IMR-90 (cell line): Measurements from ENCODE around the gene MGAT5B. TPM values are rescaled to one million over a fixed set of nuclear protein-coding genes. Genes with fewer than 3 reads are reported as not detected.

Experiments
- ATAC-seq: fragments of 200-7000 bp; cut with Tn5 transposase; 2 replicates; pipeline ENCODE4 v1.9.1; 2020; ENCODE audit warnings: low read depth, mild to moderate bottlenecking, moderate library complexity
- BruUV-seq: library from RNA; stranded (reverse); fragments of 400-500 nt; replicated peaks from 2 replicates; lab custom pipeline; 2021; lab: Mats Ljungman, UMichigan
- CTCF ChIA-PET: fragments of 300-600 bp; formaldehyde crosslinking; extraction: SDS; loops from one replicate; lab custom pipeline; 2021; ENCODE audit warnings: antibody characterized with exemption; lab: Yijun Ruan, JAX
- POLR2A ChIA-PET: fragments of 300-600 bp; sonication (Branson Sonifier 250); formaldehyde crosslinking; loops from one replicate; lab custom pipeline; 2022; ENCODE audit warnings: antibody characterized with exemption; ENCODE audit not compliant: unreplicated experiment; lab: Charles Lee
- DNase-seq: peaks from one replicate; pipeline ENCODE4 v3.0.0; 2013
- H2AFZ ChIP-seq: replicated peaks from 2 replicates; pipeline ENCODE3; 2013; ENCODE audit warnings: low read length, mild to moderate bottlenecking; ENCODE audit not compliant: poor library complexity
- H2AK5ac ChIP-seq: 2 replicates; pipeline ENCODE4 v1.6.1; 2013; ENCODE audit warnings: low read depth, low read length, inconsistent platforms
- H2AK9ac ChIP-seq: replicated peaks from 2 replicates; pipeline ENCODE3; 2013; ENCODE audit warnings: mild to moderate bottlenecking, low read depth, low read length, moderate library complexity; ENCODE audit not compliant: poor library complexity
- H2BK120ac ChIP-seq: 2 replicates; pipeline ENCODE4 v1.6.1; 2013; ENCODE audit warnings: low read depth, low read length, inconsistent platforms
- H2BK15ac ChIP-seq: 3 replicates; pipeline ENCODE4 v1.6.1; 2013; ENCODE audit warnings: low read depth, low read length, inconsistent platforms
- H2BK20ac ChIP-seq: 2 replicates; pipeline ENCODE4 v1.6.1; 2013; ENCODE audit warnings: low read depth, mild to moderate bottlenecking, inconsistent platforms, low read length, moderate library complexity
- H2BK5ac ChIP-seq: 2 replicates; pipeline ENCODE4 v1.6.1; 2013; ENCODE audit warnings: mild to moderate bottlenecking, low read depth, low read length, inconsistent platforms; ENCODE audit not compliant: poor library complexity, severe bottlenecking
- H3K14ac ChIP-seq: replicated peaks from 2 replicates; pipeline ENCODE4 v1.6.1; 2013; ENCODE audit warnings: low read depth, low read length, inconsistent platforms
- H3K18ac ChIP-seq: 2 replicates; pipeline ENCODE4 v1.6.1; 2013; ENCODE audit warnings: low read depth, low read length, control low read depth
- H3K23ac ChIP-seq: 2 replicates; pipeline ENCODE4 v1.6.1; 2013; ENCODE audit warnings: low read depth, low read length, inconsistent platforms
- H3K27ac ChIP-seq: 2 replicates; pipeline ENCODE4 v1.5.1; 2013; ENCODE audit warnings: mild to moderate bottlenecking, control low read depth, low read length; ENCODE audit not compliant: insufficient read depth
- H3K27me3 ChIP-seq: 2 replicates; pipeline ENCODE4 v1.6.1; 2013; ENCODE audit warnings: low read length; ENCODE audit not compliant: control insufficient read depth, insufficient read depth
- H3K36me3 ChIP-seq: 2 replicates; pipeline ENCODE4 v1.6.1; 2013; ENCODE audit warnings: low read length, mixed read lengths; ENCODE audit not compliant: control insufficient read depth, insufficient read depth
- H3K4ac ChIP-seq: 2 replicates; pipeline ENCODE4 v1.6.1; 2013; ENCODE audit warnings: low read depth, low read length, inconsistent platforms
- H3K4me1 ChIP-seq: 2 replicates; pipeline ENCODE4 v1.6.1; 2013; ENCODE audit warnings: low read length, mixed read lengths; ENCODE audit not compliant: control insufficient read depth, insufficient read depth
- H3K4me2 ChIP-seq: 2 replicates; pipeline ENCODE4 v1.6.1; 2013; ENCODE audit warnings: low read depth, mild to moderate bottlenecking, control low read depth, low read length, moderate library complexity
- H3K4me3 ChIP-seq: 2 replicates; pipeline ENCODE4 v1.5.1; 2013; ENCODE audit warnings: low read depth, mild to moderate bottlenecking, control low read depth, low read length, moderate library complexity; ENCODE audit not compliant: insufficient read depth
- H3K56ac ChIP-seq: 2 replicates; pipeline ENCODE4 v1.6.1; 2013; ENCODE audit warnings: low read length, inconsistent platforms; ENCODE audit not compliant: insufficient read depth; ENCODE audit errors: extremely low read depth
- H3K79me1 ChIP-seq, 2 experiments: 2 replicates each; pipeline ENCODE4 v1.6.1; 2013; ENCODE audit warnings: low read length in 2 of 2, inconsistent platforms in 1 of 2, low read depth in 1 of 2
- H3K9ac ChIP-seq: 2 replicates; pipeline ENCODE4 v1.6.1; 2013; ENCODE audit warnings: low read depth, low read length, control low read depth
- H3K9me1 ChIP-seq: 2 replicates; pipeline ENCODE4 v1.6.1; 2013; ENCODE audit warnings: low read length, inconsistent platforms; ENCODE audit not compliant: insufficient read depth
- H3K9me3 ChIP-seq: 2 replicates; pipeline ENCODE4 v1.6.1; 2013; ENCODE audit warnings: low read length; ENCODE audit not compliant: control insufficient read depth, insufficient read depth
- H4K20me1 ChIP-seq: 2 replicates; pipeline ENCODE4 v1.6.1; 2013; ENCODE audit warnings: low read length, inconsistent platforms; ENCODE audit not compliant: insufficient read depth
- H4K5ac ChIP-seq: 2 replicates; pipeline ENCODE4 v1.6.1; 2013; ENCODE audit warnings: mild to moderate bottlenecking, low read depth, low read length, control low read depth
- H4K8ac ChIP-seq, 2 experiments: 2 replicates each; pipeline ENCODE4 v1.6.1; 2013; ENCODE audit warnings: low read depth in 2 of 2, low read length in 2 of 2, control low read depth in 1 of 2, inconsistent platforms in 1 of 2
- H4K91ac ChIP-seq: 2 replicates; pipeline ENCODE4 v1.6.1; 2013; ENCODE audit warnings: low read depth, low read length, inconsistent platforms; ENCODE audit not compliant: insufficient read depth
- BHLHE40 ChIP-seq: fragments of 150-350 bp; IDR thresholded peaks from 2 replicates; pipeline ENCODE4 v1.6.1; 2016; ENCODE audit warnings: mild to moderate bottlenecking, low read depth, low read length
- CEBPB ChIP-seq: IDR thresholded peaks from 2 replicates; pipeline ENCODE4 v1.6.1; 2012; ENCODE audit warnings: low read depth, low read length, improper control_type of control experiment
- CHD1 ChIP-seq: IDR thresholded peaks from 2 replicates; pipeline ENCODE4 v1.6.1; 2012; ENCODE audit warnings: low read depth, low read length, improper control_type of control experiment
- FOS ChIP-seq: fragments of 150-350 bp; IDR thresholded peaks from 2 replicates; pipeline ENCODE4 v1.6.1; 2016; ENCODE audit warnings: low read depth, low read length
- MAFK ChIP-seq: IDR thresholded peaks from 2 replicates; pipeline ENCODE4 v1.6.1; 2012; ENCODE audit warnings: low read depth, low read length, improper control_type of control experiment
- MAZ ChIP-seq: IDR thresholded peaks from 2 replicates; pipeline ENCODE4 v1.6.1; 2012; ENCODE audit warnings: low read depth, mild to moderate bottlenecking, low read length, improper control_type of control experiment, moderate library complexity, borderline replicate concordance
- MXI1 ChIP-seq: IDR thresholded peaks from 2 replicates; pipeline ENCODE4 v1.6.1; 2012; ENCODE audit warnings: low read depth, mild to moderate bottlenecking, low read length, moderate library complexity, borderline replicate concordance
- NFE2L2 ChIP-seq: fragments of 150-350 bp; IDR thresholded peaks from 2 replicates; pipeline ENCODE4 v1.6.1; 2016; ENCODE audit warnings: low read depth, mild to moderate bottlenecking, low read length
- POLR2A ChIP-seq: IDR thresholded peaks from 2 replicates; pipeline ENCODE4 v1.6.1; 2012; ENCODE audit warnings: mild to moderate bottlenecking, low read depth, low read length
- RAD21 ChIP-seq: IDR thresholded peaks from 2 replicates; pipeline ENCODE4 v1.6.1; 2012; ENCODE audit warnings: low read length, improper control_type of control experiment
- RCOR1 ChIP-seq: IDR thresholded peaks from 2 replicates; pipeline ENCODE4 v1.6.1; 2012; ENCODE audit warnings: mild to moderate bottlenecking, low read length, improper control_type of control experiment; ENCODE audit not compliant: insufficient replicate concordance
- RFX5 ChIP-seq: IDR thresholded peaks from 2 replicates; pipeline ENCODE4 v1.8.0; 2012; ENCODE audit warnings: low read depth, mild to moderate bottlenecking, low read length, moderate library complexity
- SMC3 ChIP-seq: fragments of 150-350 bp; IDR thresholded peaks from 2 replicates; pipeline ENCODE4 v1.6.1; 2016; ENCODE audit warnings: low read depth, mild to moderate bottlenecking, antibody characterized with exemption, low read length, moderate library complexity
- WGBS, 2 experiments: methylation state at CpG; one replicate each; pipeline versions ENCODE4 v1.1.5 to v1.1.7; 2013; ENCODE audit warnings: missing lambda C conversion rate in 2 of 2; ENCODE audit not compliant: insufficient read length in 1 of 2; ENCODE audit errors: extremely low coverage in 2 of 2; 5-methylcytosine and 5-hydroxymethylcytosine counted together
- dilution Hi-C: fragments of 300-500 bp; cut with HindIII; formaldehyde crosslinking; loops from one replicate; pipeline ENCODE4 v1.14.3; 2018; ENCODE audit warnings: low sequenced_read_pairs; ENCODE audit not compliant: unreplicated experiment
- in situ Hi-C: fragments of 300-500 bp; cut with MboI; formaldehyde crosslinking; loops from 3 replicates; pipeline ENCODE4 v1.14.3; 2019; ENCODE audit warnings: low sequenced_read_pairs, inconsistent platforms, mixed read lengths
- intact Hi-C: fragments of 100-400 bp; cut with micrococcal nuclease; formaldehyde crosslinking; loops from 2 replicates; pipeline ENCODE4 v1.10.0; 2022
- polyA plus RNA-seq, 3 experiments: library from polyadenylated mRNA; depleted of rRNA; stranded (reverse); fragments of >200 nt; gene quantifications; 2 replicates each; pipeline ENCODE4 v1.2.3, GENCODE V29; 2012; ENCODE audit warnings: low replicate concordance in 1 of 3
- total RNA-seq: library from RNA; depleted of rRNA; stranded (reverse); fragments of >200 nt; gene quantifications from 2 replicates; pipeline ENCODE4 v1.2.3, GENCODE V29; 2012
- TF ChIP-seq, protein P1 (sequence below): conservative IDR thresholded peaks from 2 replicates; pipeline ENCODE4 v1.5.1; 2012; ENCODE audit warnings: mild to moderate bottlenecking, low read depth, low read length, improper control_type of control experiment
- TF ChIP-seq, protein P2 (sequence below): fragments of 150-350 bp; IDR thresholded peaks from 2 replicates; pipeline ENCODE4 v1.6.1; 2017; ENCODE audit warnings: mild to moderate bottlenecking, antibody characterized with exemption, low read length, low read depth

MGAT5B gene
- total and polyA plus RNA-seq, 2 of the 4 experiments (the other 2 are of a cell fraction): 0.54 to 2.0 TPM

DNA sequence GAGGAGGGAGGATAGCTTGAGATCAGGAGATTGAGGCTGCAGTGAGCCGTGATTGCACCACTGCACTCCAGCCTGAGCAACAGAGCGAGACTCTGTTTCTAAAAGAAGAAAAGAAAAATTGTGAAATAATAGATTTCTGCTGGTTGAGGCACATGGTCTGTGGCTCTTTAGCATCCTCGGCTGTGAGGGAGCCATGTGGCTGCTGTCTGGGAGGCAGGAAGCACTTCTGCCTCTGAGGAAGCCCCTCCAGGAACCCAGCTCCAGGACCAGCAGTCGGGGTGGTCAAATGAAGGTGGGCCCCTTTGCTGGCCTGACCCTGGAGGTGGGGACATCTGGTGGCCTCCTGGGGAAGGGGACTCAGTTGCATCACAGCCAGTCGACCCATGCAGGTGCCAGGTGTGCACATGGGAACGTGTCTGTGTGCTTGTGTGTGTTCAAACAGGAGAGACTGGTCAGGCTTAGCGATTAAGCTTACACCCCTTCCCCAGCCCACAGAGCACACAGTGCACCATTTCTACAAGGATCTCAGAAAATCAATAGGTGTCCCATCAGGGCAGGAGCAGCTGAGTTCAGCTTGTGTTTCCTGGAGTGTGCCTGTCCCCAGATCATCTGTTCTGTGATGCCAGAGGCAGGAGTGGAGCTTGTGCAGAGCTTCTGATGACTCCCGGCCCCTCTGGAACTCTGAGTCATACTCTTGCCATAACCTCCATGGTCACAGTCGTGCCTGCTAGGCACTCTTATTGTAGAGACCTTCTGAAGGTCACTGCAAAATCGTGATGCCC lies 24.3 kb upstream of the MGAT5B start (continued):
- TF ChIP-seq BHLHE40: no peak

DNA sequence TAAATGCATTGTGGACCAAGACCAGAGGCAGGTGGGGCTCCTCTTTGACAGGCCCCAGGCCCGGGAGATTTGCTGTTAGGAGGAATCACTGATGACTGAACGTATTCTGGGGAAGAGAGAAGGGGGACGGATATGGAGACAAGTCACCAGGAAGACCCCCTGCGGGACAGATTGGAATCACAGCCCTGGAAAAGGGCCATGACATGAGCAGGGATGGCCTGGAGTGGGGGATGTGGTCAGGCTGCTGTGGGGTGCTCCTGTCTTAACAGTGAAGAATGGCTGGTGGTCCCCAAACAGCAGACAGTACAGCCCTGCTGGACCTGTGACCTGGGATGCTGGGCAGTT lies 23.7 kb upstream of the MGAT5B start:
- Histone ChIP-seq H2BK20ac (no peak overlapping the region), H3K4me1 (no peaks in the 10 kb centered on the region; the same call in 1 of the 2 replicates), H3K4ac (no peak overlapping the region), H2AK5ac (no peak overlapping the region), H3K9me1 (no peaks in the 10 kb centered on the region), H3K79me1 (no peaks in the 10 kb centered on the region), H3K14ac (no peak overlapping the region), H3K27me3 (peaks cover 51% of the 10 kb centered on the region), H4K8ac (no peak overlapping the region), H4K91ac (no peak overlapping the region), H3K9ac (no peak overlapping the region), H2AK9ac (no peak overlapping the region), H3K56ac (no peak overlapping the region), H2AFZ (no peak overlapping the region), H4K20me1 (no peaks in the 10 kb centered on the region), H3K4me3 (no peak overlapping the region), H3K4me2 (no peak overlapping the region), H2BK120ac (no peak overlapping the region), H3K23ac (no peak overlapping the region), H3K27ac (no peak overlapping the region), H3K18ac (no peak overlapping the region), H4K5ac (no peak overlapping the region), H3K36me3 (no peaks in the 10 kb centered on the region), H2BK5ac (no peak overlapping the region), H2BK15ac (no peak overlapping the region), H3K9me3 (peaks cover 2% of the 10 kb centered on the region; the same call in 1 of the 2 replicates)
- dilution Hi-C loops (no loop called here), intact Hi-C loops (no loop called here), in situ Hi-C loops (no loop called here)
- no peak for ATAC-seq
- POLR2A ChIA-PET: no interaction called here
- CTCF ChIA-PET: no interaction called here
- DNase-seq: no peak
- BruUV-seq: no TSS peak
- WGBS, 2 experiments: 59% methylated on average over 4 of the region's 4 CpGs; no CpG with 5 or more reads in 1 of the 2 experiments
- TF ChIP-seq MXI1: no peak
- TF ChIP-seq, protein P1, sequence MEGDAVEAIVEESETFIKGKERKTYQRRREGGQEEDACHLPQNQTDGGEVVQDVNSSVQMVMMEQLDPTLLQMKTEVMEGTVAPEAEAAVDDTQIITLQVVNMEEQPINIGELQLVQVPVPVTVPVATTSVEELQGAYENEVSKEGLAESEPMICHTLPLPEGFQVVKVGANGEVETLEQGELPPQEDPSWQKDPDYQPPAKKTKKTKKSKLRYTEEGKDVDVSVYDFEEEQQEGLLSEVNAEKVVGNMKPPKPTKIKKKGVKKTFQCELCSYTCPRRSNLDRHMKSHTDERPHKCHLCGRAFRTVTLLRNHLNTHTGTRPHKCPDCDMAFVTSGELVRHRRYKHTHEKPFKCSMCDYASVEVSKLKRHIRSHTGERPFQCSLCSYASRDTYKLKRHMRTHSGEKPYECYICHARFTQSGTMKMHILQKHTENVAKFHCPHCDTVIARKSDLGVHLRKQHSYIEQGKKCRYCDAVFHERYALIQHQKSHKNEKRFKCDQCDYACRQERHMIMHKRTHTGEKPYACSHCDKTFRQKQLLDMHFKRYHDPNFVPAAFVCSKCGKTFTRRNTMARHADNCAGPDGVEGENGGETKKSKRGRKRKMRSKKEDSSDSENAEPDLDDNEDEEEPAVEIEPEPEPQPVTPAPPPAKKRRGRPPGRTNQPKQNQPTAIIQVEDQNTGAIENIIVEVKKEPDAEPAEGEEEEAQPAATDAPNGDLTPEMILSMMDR: no peak
- no peak for TF ChIP-seq RAD21
- TF ChIP-seq RFX5: no peak
- no peak for TF ChIP-seq POLR2A
- no peak for TF ChIP-seq SMC3
- TF ChIP-seq NFE2L2: no peak
- no peak for TF ChIP-seq BHLHE40
- no peak for TF ChIP-seq RCOR1
- TF ChIP-seq, protein P2, sequence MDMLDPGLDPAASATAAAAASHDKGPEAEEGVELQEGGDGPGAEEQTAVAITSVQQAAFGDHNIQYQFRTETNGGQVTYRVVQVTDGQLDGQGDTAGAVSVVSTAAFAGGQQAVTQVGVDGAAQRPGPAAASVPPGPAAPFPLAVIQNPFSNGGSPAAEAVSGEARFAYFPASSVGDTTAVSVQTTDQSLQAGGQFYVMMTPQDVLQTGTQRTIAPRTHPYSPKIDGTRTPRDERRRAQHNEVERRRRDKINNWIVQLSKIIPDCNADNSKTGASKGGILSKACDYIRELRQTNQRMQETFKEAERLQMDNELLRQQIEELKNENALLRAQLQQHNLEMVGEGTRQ: no peak
- TF ChIP-seq MAZ: no peak
- TF ChIP-seq CHD1: no peak
- TF ChIP-seq MAFK: no peak
- TF ChIP-seq CEBPB: no peak
- no peak for TF ChIP-seq FOS
